Stimulated activated CD4-positive, alpha-beta T cell treated with anti-CD3 and anti-CD28 coated beads, TNF-alpha, amount 100 ng/mL, for 24 hours (primary cell): ENCODE data around the gene CDC14A.

Experiments
- DNase-seq, 3 experiments: peaks; one replicate each; pipeline ENCODE4 v3.0.0-alpha.2; 2020; ENCODE audit warnings: low read depth in 3 of 3

Gene CDC14A

DNA sequence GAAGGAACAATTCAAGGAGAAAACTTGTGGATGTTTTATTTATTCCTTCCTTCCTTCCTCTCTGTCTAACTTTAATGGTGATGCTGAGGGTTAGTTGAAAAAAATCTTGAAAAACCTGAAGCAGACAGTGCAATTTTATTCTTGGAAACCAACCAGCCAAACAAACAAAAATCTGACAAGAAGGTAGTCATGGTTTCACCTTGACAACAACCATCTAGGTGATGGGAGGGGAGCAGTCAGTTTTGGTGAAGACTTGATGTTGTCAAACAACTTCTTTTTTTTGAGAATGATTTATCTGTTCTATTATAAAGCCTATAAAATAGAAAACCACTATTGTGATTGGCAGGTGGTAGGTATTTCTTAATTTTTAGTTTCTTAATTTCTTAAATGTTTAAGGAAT lies 93.3 kb downstream of the CDC14A start:
- no peak for DNase-seq

DNA sequence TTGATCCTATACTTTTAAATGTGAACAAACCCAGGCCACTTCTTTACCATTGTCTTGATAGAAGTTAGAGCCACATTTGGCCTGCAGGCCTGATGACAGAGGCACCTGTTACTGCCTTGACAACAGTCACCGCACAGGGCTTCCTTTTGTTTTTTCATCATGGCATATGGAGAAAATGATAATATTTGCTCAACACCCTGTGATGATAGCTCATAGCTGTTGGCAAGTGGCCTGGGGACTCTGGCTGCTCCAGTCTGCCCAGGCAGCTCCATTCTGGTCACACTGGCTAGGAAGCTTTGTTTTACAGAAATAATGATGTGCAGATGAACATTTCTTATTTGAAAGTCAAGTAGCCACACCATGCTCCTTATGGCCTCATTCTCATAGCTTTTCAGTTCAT lies 96.1 kb downstream of the CDC14A start:
- no peak for DNase-seq

DNA sequence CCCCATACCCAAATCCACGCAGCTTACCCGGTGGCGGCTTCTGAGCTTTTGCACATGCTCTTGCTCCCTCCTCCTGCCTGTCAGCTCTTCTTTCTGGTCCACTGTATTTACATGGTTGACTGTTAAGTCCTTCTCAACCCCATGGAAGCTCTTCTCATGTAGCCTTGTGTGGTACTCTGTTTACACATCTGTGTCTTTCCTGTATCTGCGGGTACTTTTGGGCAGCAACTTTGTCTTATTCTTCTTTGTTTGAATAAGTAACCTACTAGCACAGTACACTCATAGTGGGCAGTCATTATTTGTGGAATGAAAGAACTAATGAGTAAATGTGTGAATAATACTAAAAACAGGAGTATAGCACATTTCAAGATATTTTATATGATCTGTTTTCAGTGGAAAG lies 97.2 kb downstream of the CDC14A start:
- no peak for DNase-seq

DNA sequence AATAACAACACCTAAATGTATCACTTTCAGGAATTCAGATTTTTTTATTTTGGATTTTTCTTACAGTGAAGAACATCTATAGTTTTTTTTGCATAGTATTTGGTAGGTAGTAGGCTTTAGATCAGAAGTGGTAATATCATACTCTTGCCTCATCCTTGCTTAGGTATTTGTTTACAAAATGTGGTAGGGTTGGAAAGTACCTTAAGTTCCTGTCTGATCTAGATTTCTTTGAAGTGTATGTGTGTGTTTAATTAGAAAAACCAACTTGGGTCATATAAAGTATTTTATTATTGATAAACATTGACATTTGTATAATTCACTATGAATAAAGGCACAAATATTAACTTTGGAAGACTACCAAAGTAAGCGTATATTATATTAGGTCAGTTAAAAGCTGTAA lies 100.3 kb downstream of the CDC14A start:
- DNase-seq = no peak

DNA sequence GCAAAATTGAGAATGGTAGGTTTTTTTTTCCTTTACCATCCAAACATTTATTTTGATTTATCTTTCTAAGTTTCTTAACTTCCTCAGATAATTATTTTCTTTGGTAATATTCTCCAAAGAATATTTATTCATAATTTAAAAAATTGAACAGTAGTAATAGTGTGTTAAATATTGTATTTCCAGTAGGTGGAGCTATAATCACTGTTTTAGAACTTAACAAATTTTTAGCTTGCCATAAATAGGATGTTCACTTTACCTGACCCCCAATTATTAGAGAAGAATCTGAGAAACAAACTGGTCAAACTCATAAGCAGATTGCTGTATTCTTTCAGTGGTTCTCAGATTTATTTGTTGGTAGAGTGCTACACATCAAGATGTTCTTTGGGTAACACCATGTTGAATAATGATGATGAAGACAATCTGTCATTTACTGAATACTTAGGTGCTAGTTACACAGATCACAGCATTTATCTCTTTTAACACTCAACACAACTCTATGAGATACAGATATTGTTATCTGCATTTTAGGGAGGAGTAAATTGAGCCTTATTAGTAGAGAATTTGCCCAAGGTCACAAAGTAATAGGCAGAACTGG lies 103.3 kb downstream of the CDC14A start:
- no peak for DNase-seq

DNA sequence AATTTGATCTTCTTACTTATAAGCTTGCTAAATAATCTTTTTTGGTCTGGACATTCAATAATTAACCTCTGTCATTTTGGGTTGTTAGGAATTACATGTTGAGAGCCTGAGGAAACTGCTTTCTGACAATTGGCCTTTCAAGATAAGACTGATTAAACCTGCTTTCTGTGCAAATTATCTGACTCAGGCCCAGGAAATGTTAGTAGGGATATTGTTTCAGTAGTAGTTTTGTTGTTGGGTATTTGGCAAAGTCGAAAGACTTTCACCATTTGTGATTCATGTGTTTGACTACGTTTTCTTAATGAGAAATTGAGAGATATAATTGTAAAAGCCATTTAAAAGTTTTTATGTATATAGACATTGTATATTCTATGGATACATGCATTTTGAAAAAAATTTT lies 104.6 kb downstream of the CDC14A start:
- DNase-seq = no peak

DNA sequence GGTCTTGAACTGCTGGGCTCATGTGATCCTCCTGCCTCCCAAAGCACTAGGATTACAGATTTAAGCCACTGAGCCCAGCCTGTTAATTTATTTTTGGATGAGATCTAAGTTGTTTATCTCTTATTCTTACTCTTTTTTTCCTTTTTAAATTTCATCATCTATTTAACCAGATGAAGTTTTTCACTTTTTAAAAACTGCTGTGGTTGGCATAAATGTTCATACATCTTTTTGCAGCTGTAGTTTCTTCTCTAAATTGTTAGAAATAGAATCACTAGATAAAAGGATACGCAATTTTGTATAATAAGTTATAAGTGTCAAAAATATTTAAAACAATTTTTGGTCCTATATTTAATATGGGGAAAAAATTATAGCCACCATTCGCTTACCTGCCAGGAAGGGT lies 105.4 kb downstream of the CDC14A start:
- DNase-seq = no peak

DNA sequence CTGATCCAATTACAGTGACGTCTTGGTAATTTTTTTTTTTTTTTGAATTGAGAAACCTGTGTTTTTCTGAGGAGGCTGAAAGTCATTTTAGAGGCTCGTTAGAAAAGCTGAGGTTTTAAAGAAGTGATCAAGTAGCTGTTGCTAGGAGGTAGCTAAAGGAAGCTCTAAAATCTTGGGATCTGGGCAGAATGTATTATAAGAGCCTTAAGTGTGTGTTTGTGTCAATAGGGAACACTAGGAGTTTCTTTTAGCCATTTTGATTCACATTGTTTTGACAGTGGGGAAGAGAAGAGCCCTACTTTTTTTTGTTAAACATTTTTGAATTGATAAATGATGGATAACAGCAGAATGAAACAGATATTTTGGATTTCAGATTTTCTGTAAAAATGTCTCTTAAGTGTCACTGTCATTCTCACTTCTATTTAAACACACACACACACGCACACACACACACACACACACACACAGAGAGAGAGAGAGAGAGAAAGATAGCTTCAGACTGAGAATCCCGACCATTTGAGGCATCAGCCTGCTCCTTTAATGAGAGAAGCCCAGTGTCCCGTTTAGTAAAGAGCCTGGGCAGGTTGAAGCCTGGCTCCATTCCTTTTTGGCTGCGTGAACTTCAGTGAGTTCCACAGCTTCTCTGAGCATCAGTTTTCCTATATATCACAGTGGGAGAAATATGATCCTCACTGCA lies 106.5 kb downstream of the CDC14A start:
- DNase-seq = no peak

DNA sequence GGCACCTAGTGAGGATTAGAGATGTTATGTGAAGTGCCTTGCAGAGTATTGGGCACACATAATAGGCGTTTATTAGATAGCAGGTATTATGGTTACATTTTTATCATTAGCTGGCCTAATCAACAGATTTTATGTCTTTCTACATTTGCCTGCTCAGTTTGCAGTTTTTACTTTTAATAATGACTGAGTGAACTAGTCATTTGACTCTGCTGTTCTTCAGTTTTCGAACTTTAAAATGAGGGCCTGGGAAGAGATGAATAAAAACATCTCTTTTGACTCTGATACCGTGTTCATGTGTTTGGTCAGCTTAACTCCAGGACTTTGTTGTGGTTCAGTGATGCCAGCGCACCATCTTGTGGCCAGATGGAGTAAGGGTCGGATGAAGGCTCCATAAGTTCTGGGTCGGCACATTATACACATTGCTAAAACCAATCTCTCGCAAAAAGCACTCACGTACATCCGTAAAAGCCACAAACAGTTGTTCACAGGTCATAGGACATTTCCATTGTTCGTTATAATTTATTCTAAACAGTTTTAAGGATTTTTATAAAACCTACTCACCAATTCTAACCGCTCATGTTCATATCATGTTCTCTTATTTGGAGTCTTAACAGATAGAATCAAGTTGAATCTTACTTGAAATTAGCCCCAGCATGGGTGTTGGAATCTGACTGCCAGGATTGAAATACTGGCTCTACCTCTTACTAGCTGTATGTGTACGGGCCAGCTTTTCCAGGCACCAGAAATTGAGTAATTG lies 107.2 kb downstream of the CDC14A start:
- peak; percentile 47 to 69 (median 65) for DNase-seq

DNA sequence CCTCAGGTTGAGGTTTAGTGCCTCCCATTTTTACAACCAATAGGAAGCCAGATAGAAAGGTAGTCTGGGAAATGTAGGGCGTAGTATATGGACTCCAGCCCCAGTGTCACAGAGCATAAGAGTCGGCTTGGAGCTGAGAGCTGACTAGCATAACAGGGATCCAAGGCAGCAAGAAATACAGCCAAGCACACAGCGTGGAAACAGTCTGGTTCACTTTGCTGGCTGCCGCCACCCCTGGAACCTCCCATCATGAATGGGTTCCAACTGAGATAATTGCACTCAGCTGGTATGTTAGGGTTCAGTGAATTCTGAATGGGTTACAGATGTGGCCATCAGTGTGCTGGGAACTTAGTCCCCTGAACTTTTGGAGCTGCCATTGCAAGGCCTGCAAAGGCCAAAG lies 108.9 kb downstream of the CDC14A start:
- no peak for DNase-seq

DNA sequence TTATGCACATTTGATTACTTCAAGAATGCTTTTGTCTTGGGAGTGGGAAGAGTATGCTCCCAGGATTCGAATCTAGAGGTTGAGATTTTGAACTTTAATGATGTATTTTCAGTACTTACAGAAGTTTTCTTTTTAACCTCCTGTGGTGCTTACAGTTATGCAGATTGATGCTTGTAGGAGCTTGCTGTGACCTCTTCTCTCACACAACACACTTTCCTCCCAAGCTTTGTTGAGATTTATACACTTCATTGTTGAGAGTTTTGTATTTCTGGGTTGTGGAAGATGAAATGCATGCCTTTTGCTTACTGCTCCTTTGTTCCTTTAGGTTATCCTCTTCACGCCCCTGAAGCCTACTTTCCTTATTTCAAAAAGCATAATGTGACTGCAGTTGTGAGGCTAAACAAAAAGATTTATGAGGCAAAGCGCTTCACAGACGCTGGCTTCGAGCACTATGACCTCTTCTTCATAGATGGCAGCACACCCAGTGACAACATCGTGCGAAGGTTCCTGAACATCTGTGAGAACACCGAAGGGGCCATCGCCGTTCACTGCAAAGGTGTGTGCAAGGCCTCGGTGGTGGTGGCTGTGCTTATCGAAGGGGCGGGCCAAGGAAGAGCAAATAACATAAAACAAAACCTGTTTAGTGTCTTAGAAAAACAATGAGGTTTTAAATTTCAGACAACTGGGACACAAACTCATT lies 110.2 kb downstream of the CDC14A start:
- no peak for DNase-seq

DNA sequence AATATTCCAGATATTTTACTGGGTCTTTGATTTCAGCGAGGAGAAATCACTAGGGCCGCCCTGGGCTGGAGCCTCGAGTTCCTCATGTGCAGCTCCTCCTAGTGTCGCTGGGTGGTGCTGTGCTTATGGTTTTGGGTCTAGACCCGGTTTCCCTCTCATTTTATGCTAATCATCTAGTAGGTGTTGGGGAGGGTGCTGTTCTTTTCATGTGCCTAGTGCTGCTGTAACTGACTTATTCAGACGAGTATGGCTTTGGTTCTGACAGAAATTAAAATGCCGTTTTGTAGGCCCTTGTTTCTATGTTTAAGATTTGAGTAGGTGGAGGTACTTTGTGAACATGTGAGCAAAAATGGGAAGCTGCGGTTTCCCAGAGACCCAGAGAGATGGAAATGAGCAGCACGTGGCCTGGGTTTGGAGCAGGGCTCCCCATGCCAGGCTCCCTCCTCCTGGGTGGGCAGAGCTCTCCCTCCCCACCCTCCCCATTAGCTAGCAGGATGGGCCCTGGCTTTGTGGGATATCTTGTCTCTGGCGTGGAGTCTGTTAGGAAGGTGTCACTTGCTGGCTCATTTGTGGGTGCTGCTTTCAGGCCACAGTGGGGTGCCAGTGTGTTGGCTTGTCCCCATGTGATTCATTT lies 111.6 kb downstream of the CDC14A start:
- peak; percentile 28 to 53 (median 31) for DNase-seq

DNA sequence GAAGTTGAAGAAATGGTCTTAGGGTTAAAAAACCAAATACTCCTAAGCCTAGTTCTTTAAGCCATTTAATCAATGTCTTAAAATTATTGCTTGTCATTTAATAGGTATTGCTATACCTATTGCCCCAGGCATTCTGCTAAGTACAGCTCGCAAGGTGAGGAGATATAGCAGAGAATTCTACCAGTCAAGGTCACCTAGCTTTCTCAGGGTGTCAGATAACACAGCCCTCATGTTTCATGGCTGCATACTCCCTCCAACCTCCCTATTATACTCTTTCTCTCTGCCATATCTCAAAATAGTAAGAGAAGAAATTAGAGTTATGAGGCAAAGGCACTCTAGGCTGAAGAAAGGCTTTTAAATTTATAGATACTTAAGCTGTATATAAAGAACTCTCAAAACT lies 117.3 kb downstream of the CDC14A start:
- no peak for DNase-seq

DNA sequence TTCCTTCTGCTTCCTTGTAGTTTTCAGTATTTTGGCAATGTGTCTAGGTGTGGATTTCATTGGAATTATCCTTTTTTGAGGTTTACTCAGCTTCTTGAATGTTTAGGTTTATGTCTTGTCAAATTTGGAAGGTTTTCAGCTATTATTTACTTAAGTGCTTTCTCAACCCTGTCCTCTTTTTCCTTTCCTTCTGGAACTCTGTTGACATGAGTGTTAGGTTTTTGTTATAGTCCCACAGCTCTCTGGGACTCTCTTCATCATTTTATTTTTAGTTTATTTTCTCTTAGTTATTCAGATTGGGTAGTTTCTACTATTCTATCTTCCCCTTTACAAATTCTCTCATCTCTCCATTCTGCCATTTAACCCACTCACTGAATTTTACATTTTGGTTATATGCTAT lies 122.5 kb downstream of the CDC14A start:
- no peak for DNase-seq

DNA sequence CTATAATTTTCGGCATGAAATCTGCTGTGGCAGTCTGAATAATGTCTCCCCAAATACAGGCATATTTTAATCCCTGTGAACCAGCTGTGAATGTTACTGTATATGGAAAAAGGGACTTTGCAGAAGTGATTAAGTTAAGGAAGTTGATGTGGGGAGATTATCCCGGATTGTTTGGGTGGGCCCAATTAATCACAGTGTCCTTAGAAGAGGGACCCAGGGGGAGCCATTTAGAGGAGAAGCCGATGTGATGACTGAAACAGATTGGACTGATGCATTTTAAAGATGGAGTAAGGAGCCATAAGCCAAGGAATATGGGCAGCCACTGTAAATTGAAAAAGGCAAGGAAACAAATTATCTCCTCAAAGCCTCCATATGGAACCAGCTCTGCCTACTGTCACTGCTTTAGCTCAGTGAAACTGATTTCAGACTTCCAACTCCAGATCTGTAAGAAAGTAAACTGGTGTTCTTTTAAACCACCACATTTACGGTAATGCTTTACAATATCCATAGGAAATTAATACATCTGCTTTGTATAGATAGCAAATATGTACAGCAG lies 124.5 kb downstream of the CDC14A start:
- DNase-seq = no peak

DNA sequence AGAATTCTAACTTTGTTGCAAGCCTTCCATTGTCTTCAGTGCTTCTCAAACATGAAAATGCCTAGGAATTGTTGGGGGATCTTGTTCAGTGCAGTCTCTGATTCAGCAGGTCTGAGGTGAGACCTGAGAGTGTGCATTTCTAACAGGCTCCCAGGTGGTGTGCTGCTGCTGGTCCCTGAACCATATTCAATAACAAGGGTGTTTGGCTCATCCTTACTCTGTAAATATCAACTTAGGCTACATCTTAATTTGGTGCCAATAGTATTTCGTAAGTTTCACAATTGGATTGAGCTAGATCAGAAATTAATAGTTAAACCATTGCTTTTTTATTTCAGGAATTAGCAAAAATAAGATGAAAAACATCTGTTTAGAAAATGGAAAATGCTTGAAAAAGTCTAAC lies 126.5 kb downstream of the CDC14A start:
- DNase-seq = no peak

DNA sequence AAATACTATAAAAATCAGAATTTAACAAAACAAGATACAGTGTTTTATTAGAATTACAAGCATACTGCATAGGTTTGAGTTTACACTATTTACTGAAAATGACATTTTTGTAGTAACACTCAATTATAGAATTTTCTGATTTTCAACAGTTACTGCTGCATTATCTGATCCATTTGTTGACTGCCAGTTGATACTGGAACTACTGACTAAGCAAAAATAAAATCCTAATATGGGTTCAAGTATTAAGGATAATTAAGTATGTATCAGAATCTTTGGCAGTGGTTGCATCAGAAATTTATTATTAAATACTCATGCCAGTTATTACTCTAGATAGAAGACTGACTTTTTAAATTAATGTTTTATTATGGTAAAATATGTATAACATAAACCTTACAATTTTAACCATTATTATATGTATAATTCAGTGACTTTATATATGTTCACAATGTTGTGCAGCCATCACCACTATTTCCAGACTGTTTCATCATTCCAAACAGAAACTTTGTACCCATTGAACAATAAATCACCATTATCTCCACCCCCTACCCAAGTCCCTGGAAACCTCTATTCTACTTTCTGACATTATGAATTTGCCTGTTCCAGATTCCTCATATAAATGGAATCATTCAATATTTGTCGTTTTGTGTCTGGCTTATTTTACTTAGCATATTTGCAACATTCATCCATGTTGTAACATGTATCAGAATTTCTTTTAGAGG lies 127.5 kb downstream of the CDC14A start:
- DNase-seq = no peak

DNA sequence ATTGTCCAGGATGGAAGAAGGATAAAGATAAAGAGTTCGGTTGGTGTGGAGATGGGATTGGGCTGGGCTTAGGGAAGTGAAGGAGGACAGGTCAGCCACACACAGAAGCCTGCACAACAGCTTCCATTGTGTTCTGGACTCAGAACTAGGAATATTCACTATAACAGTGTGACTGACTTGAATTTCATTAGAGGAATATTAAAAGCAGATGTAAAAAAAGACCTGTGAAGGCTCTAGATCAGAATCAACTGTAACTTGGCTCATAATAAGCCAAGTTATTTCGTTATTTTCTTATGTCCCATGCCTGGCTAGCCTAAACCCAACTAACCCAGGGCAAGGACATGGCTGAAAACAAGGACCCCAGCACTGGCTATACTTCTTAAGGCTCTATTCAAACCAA lies 129.0 kb downstream of the CDC14A start:
- DNase-seq = no peak

DNA sequence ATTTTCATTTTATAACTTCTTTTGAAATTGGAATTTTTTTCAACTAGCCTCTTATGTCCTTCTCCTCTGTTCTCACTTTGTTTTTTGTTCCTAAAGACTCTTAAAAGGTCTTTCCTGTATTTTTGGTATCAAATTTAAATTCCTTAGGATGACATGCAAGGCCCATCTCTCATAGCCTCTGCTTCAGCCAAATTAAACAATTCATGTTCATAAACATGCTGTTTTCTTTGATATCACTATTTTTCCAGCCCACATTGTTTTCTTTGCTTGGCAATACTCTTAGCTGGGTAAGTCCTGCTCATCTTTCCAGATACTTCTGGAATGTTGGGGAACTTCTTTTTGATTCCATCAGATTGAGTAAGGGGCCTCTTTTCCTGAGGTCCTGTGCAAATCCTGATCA lies 129.9 kb downstream of the CDC14A start:
- no peak for DNase-seq

DNA sequence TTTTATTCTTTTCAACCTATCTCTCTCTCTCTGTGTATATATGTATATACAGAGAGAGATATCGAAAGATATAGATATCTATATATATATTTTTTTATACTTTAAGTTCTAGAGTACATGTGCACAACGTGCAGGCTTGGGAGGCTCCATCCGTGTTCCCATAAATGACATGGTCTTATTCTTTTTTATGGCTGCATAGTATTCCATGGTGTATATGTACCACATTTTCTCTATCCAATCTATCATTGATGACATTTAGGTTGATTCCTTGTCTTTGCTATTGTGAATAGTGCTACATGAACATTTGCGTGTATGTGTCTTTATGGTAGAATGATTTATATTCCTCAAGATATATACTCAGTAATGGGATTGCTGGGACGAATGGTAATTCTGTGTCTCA lies 130.4 kb downstream of the CDC14A start:
- DNase-seq = no peak

DNA sequence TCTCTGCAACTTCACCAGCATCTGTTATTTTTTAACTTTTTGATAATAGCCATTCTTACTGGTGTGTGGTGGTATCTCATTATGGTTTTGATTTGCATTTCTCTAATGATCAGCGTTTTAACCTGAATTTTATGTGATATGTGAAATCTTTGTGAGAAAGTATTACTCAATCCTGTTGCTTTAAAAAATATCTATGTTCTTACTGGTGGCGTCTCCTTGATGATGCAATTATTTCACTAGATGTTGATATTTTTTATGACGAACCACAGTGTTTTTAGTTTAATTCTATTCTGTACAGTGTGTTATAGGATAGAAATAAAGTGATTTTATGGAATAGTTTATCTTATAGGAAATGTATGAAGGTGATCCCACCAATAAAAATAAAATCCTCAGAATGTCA lies 130.9 kb downstream of the CDC14A start:
- no peak for DNase-seq
